Left ventricle myocardium inferior (tissue), 1 donor: ENCODE measurements around the gene FGFR2. TPM values are rescaled to one million over a fixed set of nuclear protein-coding genes. Genes with fewer than 3 reads are reported as not detected.

Experiments
- DNase-seq: peaks from one replicate; pipeline ENCODE4 v3.0.0-alpha.2; 2020
- H3K27ac ChIP-seq: fragments of 200-600 bp; replicated peaks from 2 replicates; pipeline ENCODE4 v1.8.0; 2021
- H3K27me3 ChIP-seq: fragments of 200-600 bp; 2 replicates; pipeline ENCODE4 v1.8.0; 2021; ENCODE audit warnings: low read depth
- H3K36me3 ChIP-seq: fragments of 200-600 bp; 2 replicates; pipeline ENCODE4 v1.8.0; 2021
- H3K4me1 ChIP-seq: fragments of 200-600 bp; 2 replicates; pipeline ENCODE4 v1.8.0; 2021
- H3K4me3 ChIP-seq: fragments of 200-600 bp; 2 replicates; pipeline ENCODE4 v1.8.0; 2021; ENCODE audit warnings: mild to moderate bottlenecking, moderate library complexity
- H3K9me3 ChIP-seq: fragments of 200-600 bp; replicated peaks from 2 replicates; pipeline ENCODE4 v1.8.0; 2021
- CTCF ChIP-seq: fragments of 200-600 bp; IDR thresholded peaks from 2 replicates; pipeline ENCODE4 v1.8.0; 2021; ENCODE audit warnings: antibody characterized with exemption, mild to moderate bottlenecking, borderline replicate concordance
- intact Hi-C: fragments of 100-400 bp; cut with micrococcal nuclease; formaldehyde crosslinking; loops from one replicate; pipeline ENCODE4 v1.11.0; 2022
- long read RNA-seq: library from polyadenylated mRNA; unstranded; transcript quantifications from one replicate; pipeline ENCODE4 v2.0.0, GENCODE V29; 2021
- total RNA-seq: library from RNA; stranded (reverse); fragmentation: NEBNext Ultra II Directional; extraction: Animal tissue kit (Norgen Biotek cat#: 25700); gene quantifications from one replicate; pipeline ENCODE4 v1.2.1, GENCODE V29; 2021
- donor health status: DM: no; HTN: yes; CAD: no; lungs with severe emphysema.

FGFR2 gene
- 0.36 TPM for total RNA-seq
- long read RNA-seq, result 0 reads

GRCh38 chr10:121598263-121599249 lies at the start of gene FGFR2:
Gene FGFR2, minus strand, starts transcription at chr10:121598444. Its CDS starts 4,627 bp downstream, at chr10:121593817.
- peak; percentile 78 for DNase-seq
- peak within 1 kb of the TSS; percentile 59 for H3K27ac ChIP-seq
- peak within 1 kb of the TSS; percentile 65 for H3K4me3 ChIP-seq
- peaks cover 21% of the 10 kb centered on the region for H3K4me1 ChIP-seq
- intact Hi-C loops, result no loop called here
- H3K36me3 ChIP-seq, result no peaks in the 10 kb centered on the region
- peaks cover 95% of the 10 kb centered on the region for H3K27me3 ChIP-seq
- no peak for TF ChIP-seq CTCF
- H3K9me3 ChIP-seq, result no peaks in the 10 kb centered on the region

GRCh38 chr10:121647401-121647800 lies 49.2 kb upstream of the FGFR2 start:
- Histone ChIP-seq H3K36me3 (no peaks in the 10 kb centered on the region), H3K9me3 (no peaks in the 10 kb centered on the region), H3K27me3 (peaks cover 76% of the 10 kb centered on the region), H3K27ac (no peak overlapping the region), H3K4me1 (no peaks in the 10 kb centered on the region), H3K4me3 (no peak overlapping the region)
- intact Hi-C loops, result no loop called here
- no peak for DNase-seq
- TF ChIP-seq CTCF, result no peak

GRCh38 chr10:121645696-121646095 lies 47.5 kb upstream of the FGFR2 start:
- intact Hi-C loops, result no loop called here
- H3K36me3 ChIP-seq, result no peaks in the 10 kb centered on the region
- DNase-seq, result no peak
- peaks cover 13% of the 10 kb centered on the region for H3K9me3 ChIP-seq
- no peaks in the 10 kb centered on the region for H3K4me1 ChIP-seq
- H3K4me3 ChIP-seq, result no peak overlapping the region
- no peak for TF ChIP-seq CTCF
- no peak overlapping the region for H3K27ac ChIP-seq
- H3K27me3 ChIP-seq, result peaks cover 64% of the 10 kb centered on the region

GRCh38 chr10:121644501-121644900 lies 46.3 kb upstream of the FGFR2 start:
- TF ChIP-seq CTCF, result no peak
- intact Hi-C loops, result no loop called here
- no peak for DNase-seq
- H3K4me1 ChIP-seq, result no peaks in the 10 kb centered on the region
- H3K27me3 ChIP-seq, result peaks cover 54% of the 10 kb centered on the region
- H3K9me3 ChIP-seq, result peaks cover 23% of the 10 kb centered on the region
- H3K4me3 ChIP-seq, result no peak overlapping the region
- H3K36me3 ChIP-seq, result no peaks in the 10 kb centered on the region
- H3K27ac ChIP-seq, result no peak overlapping the region

- no peaks in the 10 kb centered on the region for H3K36me3 ChIP-seq
- intact Hi-C loops, result no loop called here
- H3K9me3 ChIP-seq, result peaks cover 44% of the 10 kb centered on the region
- H3K4me3 ChIP-seq, result no peak overlapping the region
- no peak overlapping the region for H3K27ac ChIP-seq
- H3K27me3 ChIP-seq, result peaks cover 23% of the 10 kb centered on the region
- no peak for TF ChIP-seq CTCF
- H3K4me1 ChIP-seq, result no peaks in the 10 kb centered on the region
- DNase-seq, result no peak
These were observed 42.0 kb upstream of the FGFR2 start for GRCh38 chr10:121640266-121640665.
